ENCODE measurements around the gene NAB1. TPM values are rescaled to one million over a fixed set of nuclear protein-coding genes. Genes with fewer than 3 reads are reported as not detected.

NAB1 gene
- total and polyA plus RNA-seq, 4 donors: 5.8 to 31.0 (median 18.7) TPM

- H3K27ac ChIP-seq (ENCODE audit: low read depth in 1 of 2, low read length in 2 of 2): no peak overlapping the region
- peaks cover 0 to 13% (median 5%) of the 10 kb centered on the region in 4 donors for H3K36me3 ChIP-seq (ENCODE audit: control insufficient read depth in 4 of 4, insufficient read depth in 3 of 4, low read depth in 1 of 4, low read length in 3 of 4)
- H3K4me3 ChIP-seq (ENCODE audit: low read depth in 1 of 3, low read length in 3 of 3): no peak overlapping the region
- no peak for DNase-seq (ENCODE audit: low spot score)
- 40% methylated on average over 1 of the region's 1 CpG for WGBS
- H3K9me3 ChIP-seq (ENCODE audit: control insufficient read depth in 4 of 4, low read length in 3 of 4): no peaks in the 10 kb centered on the region
- peaks cover 0 to 2% (median 0%) of the 10 kb centered on the region in 4 donors for H3K4me1 ChIP-seq (ENCODE audit: control insufficient read depth in 4 of 4, insufficient read depth in 4 of 4, low read length in 3 of 4)
- H3K27me3 ChIP-seq (ENCODE audit: control insufficient read depth in 4 of 4, insufficient read depth in 4 of 4, low read length in 3 of 4): no peaks in the 10 kb centered on the region
- no peak overlapping the region for H3K9ac ChIP-seq (ENCODE audit: low read depth in 1 of 2, low read length in 2 of 2)
- TF ChIP-seq YY1 (IDR thresholded peaks at IDR 0.05): peak; percentile 15
- TF ChIP-seq HNF4G (IDR thresholded peaks at IDR 0.05): no peak
- no peak for TF ChIP-seq SP1 (IDR thresholded peaks at IDR 0.05)
- TF ChIP-seq ZBTB33 (IDR thresholded peaks at IDR 0.05): peak; percentile 27
- TF ChIP-seq HNF4A (conservative IDR thresholded peaks at IDR 0.05): peak in 1 of 2 donors; percentile 49
- peak; percentile 11 for TF ChIP-seq MAX (IDR thresholded peaks at IDR 0.05)
- peak in 1 of 2 donors; percentile 40 for TF ChIP-seq EGR1 (IDR thresholded peaks at IDR 0.05; ENCODE audit: low read depth in 2 of 2)
These were observed 30.5 kb downstream of the NAB1 start for GRCh38 chr2:190679391-190679790.

- Histone ChIP-seq H3K9me3 (ENCODE audit: control insufficient read depth in 4 of 4, low read length in 3 of 4) (no peaks in the 10 kb centered on the region), H3K9ac (ENCODE audit: low read depth in 1 of 2, low read length in 2 of 2) (no peak overlapping the region), H3K27ac (ENCODE audit: low read depth in 1 of 2, low read length in 2 of 2) (no peak overlapping the region), H3K4me3 (ENCODE audit: low read depth in 1 of 3, low read length in 3 of 3) (no peak overlapping the region), H3K27me3 (ENCODE audit: control insufficient read depth in 4 of 4, insufficient read depth in 4 of 4, low read length in 3 of 4) (no peaks in the 10 kb centered on the region), H3K36me3 (ENCODE audit: control insufficient read depth in 4 of 4, insufficient read depth in 3 of 4, low read depth in 1 of 4, low read length in 3 of 4) (peaks cover 0 to 13% (median 5%) of the 10 kb centered on the region in 4 donors), H3K4me1 (ENCODE audit: control insufficient read depth in 4 of 4, insufficient read depth in 4 of 4, low read length in 3 of 4) (peaks cover 0 to 2% (median 0%) of the 10 kb centered on the region in 4 donors)
- WGBS: 94% methylated on average over 12 of the region's 12 CpGs
- DNase-seq (ENCODE audit: low spot score): peak; percentile 46
- TF ChIP-seq EGR1 (IDR thresholded peaks at IDR 0.05; ENCODE audit: low read depth in 2 of 2): no peak
- TF ChIP-seq RAD21 (IDR thresholded peaks at IDR 0.05): peak; percentile 62 to 79
- peak; percentile 32 for TF ChIP-seq CTCF (IDR thresholded peaks at IDR 0.05; ENCODE audit: low read depth, low read length, missing input control)
- no peak for TF ChIP-seq GABPA (IDR thresholded peaks at IDR 0.05 in 1 of 2, conservative IDR thresholded peaks at IDR 0.05 in 1 of 2)
- TF ChIP-seq REST (IDR thresholded peaks at IDR 0.05): no peak
- TF ChIP-seq YY1 (IDR thresholded peaks at IDR 0.05): no peak
- no peak for TF ChIP-seq RXRA (IDR thresholded peaks at IDR 0.05)
- no peak for TF ChIP-seq FOXA2 (IDR thresholded peaks at IDR 0.05)
- TF ChIP-seq MAX (IDR thresholded peaks at IDR 0.05): no peak
- no peak for TF ChIP-seq SP1 (IDR thresholded peaks at IDR 0.05)
These were observed 31.1 kb downstream of the NAB1 start for GRCh38 chr2:190679813-190680591.

Data from liver (tissue), 9 donors.